ENCODE measurements around the gene LSM11.

The LSM11 gene

DNA sequence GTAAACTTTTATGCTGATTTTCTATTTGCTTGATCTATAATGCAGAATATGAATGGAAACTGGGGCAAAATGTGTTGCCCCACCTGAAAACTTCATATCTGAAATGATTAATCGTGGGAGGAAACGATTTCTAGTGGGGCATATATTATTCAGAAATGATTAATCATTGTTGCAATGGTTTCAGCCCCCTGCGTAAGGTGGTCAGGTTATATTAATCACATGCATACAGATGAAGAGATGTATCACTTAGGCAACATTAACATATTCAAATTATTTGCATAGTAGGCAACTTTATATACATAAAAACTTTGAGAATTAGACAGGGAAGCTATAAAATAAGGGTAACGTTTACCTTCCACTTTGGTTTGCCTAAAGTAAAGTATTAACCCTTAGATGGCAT lies 49.8 kb downstream of the LSM11 start:
- no peak for DNase-seq (ENCODE audit: insufficient read length)
- TF ChIP-seq TAF1 (IDR thresholded peaks at IDR 0.05; ENCODE audit: borderline replicate concordance, low read depth, low read length) = no peak
- TF ChIP-seq POLR2AphosphoS5 (IDR thresholded peaks at IDR 0.05; ENCODE audit: low read depth, low read length) = no peak
- TF ChIP-seq POLR2A (IDR thresholded peaks at IDR 0.05; ENCODE audit: low read depth, low read length) = no peak
- no peak for FAIRE-seq

DNA sequence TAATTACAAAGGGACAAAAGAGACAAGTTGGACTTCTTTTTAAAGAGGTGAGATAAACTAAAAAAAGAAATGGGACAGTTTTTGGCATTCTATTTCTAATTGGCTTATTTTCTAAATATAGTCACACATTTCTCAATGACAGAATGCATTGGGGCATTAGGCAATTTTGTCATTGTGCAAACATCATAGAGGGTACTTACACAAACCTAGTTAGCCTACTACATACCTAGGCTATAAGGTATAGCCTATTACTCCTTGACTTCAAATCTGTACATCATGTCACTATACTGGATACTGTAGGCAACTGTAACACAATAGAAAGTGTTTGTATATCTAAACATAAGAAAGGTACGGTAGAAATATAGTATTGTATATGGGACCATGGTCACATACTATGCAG lies 56.1 kb downstream of the LSM11 start:
- FAIRE-seq = peak; percentile 27

DNA sequence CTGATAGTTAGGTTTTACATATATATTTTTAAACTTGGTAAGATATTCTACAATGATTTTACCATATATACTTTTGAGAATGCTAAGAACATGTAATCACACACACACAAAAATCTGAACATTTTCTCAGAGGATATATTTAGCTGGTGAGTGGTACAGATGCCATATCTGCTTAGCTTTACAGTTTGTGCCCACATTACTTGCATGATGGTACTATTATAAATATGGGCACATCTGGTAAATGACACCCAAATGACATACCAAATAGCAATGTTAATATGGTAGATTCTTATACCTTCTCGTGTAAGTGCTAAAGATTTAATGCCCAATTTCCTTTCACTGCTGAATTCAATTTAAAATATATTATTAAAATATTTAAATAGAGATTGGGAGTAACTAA lies 56.6 kb downstream of the LSM11 start:
- FAIRE-seq = no peak
- no peak for DNase-seq (ENCODE audit: insufficient read length)
- TF ChIP-seq POLR2A (IDR thresholded peaks at IDR 0.05; ENCODE audit: low read depth, low read length) (no peak), TAF1 (IDR thresholded peaks at IDR 0.05; ENCODE audit: borderline replicate concordance, low read depth, low read length) (no peak), POLR2AphosphoS5 (IDR thresholded peaks at IDR 0.05; ENCODE audit: low read depth, low read length) (no peak)

More for the DNA sequence above, 56.1 kb downstream of the LSM11 start:
- TF ChIP-seq POLR2A (IDR thresholded peaks at IDR 0.05; ENCODE audit: low read depth, low read length) (no peak), POLR2AphosphoS5 (IDR thresholded peaks at IDR 0.05; ENCODE audit: low read depth, low read length) (no peak), TAF1 (IDR thresholded peaks at IDR 0.05; ENCODE audit: borderline replicate concordance, low read depth, low read length) (no peak)
- DNase-seq (ENCODE audit: insufficient read length) = no peak

DNA sequence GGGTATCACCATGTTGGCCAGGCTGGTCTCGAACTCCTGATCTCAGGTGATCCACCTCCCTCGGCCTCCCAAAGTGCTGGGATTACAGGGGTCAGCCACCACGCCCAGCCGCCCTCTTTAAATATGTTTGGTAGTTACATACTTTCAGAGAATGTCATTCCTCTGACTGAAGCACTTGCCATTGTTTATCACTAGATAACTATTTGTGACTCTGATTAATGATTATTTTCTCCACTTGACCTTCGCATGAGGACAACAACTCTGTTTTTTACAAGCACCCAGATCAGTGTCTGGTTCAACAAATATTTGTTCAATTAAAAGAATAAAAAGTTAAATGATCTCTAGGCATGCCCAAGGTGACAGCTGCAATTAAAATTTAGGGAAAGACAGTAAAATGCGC lies 59.2 kb downstream of the LSM11 start:
- FAIRE-seq (no peak), DNase-seq (ENCODE audit: insufficient read length) (no peak)
- no peak for TF ChIP-seq POLR2A (IDR thresholded peaks at IDR 0.05; ENCODE audit: low read depth, low read length)
- TF ChIP-seq TAF1 (IDR thresholded peaks at IDR 0.05; ENCODE audit: borderline replicate concordance, low read depth, low read length) = no peak
- no peak for TF ChIP-seq POLR2AphosphoS5 (IDR thresholded peaks at IDR 0.05; ENCODE audit: low read depth, low read length)

DNA sequence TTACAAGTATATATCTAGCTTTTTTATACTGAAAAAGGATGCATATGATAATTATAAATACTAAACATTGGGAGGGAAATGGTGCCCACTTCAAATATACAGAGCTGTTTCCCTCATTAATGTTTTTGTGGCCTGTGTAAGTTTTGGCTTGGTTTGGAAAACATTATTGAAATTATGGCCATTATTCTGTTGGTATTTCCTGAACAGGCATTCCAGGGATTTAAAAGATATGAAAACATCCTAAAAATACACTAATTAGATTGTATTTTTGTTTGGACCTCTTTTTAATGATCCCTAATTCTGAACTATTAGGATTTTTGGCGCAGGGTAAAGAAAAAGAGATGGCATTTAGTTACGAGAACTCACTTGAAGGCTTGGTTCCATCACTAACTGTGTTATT lies 64.5 kb downstream of the LSM11 start:
- DNase-seq (ENCODE audit: insufficient read length) (no peak), FAIRE-seq (no peak)
- TF ChIP-seq TAF1 (IDR thresholded peaks at IDR 0.05; ENCODE audit: borderline replicate concordance, low read depth, low read length) (no peak), POLR2AphosphoS5 (IDR thresholded peaks at IDR 0.05; ENCODE audit: low read depth, low read length) (no peak), POLR2A (IDR thresholded peaks at IDR 0.05; ENCODE audit: low read depth, low read length) (no peak)
